Mesenteric fat pad (tissue), 1 donor: ENCODE results near the gene PNPLA6. TPM values are rescaled to one million over a fixed set of nuclear protein-coding genes. Genes with fewer than 3 reads are reported as not detected.
"Not testable (repeated sequence)": the region's sequence is repeated elsewhere in the genome, so short reads cannot be mapped to it uniquely, and the experiment has no call there.

ENCODE experiments used
- DNase-seq: peaks from one replicate; pipeline ENCODE4 v3.0.0-alpha.2; 2020; ENCODE audit warnings: low spot score
- total RNA-seq: library from RNA; stranded (reverse); fragmentation: NEBNext Ultra II Directional; extraction: Animal tissue kit (Norgen Biotek cat#: 25700); gene quantifications from one replicate; pipeline ENCODE4 v1.2.1, GENCODE V29; 2021
- donor health status: DM: yes; HTN: yes; CAD: no.

The PNPLA6 gene
- total RNA-seq, 1 donor from 2014 or later: 84.8 TPM

DNA sequence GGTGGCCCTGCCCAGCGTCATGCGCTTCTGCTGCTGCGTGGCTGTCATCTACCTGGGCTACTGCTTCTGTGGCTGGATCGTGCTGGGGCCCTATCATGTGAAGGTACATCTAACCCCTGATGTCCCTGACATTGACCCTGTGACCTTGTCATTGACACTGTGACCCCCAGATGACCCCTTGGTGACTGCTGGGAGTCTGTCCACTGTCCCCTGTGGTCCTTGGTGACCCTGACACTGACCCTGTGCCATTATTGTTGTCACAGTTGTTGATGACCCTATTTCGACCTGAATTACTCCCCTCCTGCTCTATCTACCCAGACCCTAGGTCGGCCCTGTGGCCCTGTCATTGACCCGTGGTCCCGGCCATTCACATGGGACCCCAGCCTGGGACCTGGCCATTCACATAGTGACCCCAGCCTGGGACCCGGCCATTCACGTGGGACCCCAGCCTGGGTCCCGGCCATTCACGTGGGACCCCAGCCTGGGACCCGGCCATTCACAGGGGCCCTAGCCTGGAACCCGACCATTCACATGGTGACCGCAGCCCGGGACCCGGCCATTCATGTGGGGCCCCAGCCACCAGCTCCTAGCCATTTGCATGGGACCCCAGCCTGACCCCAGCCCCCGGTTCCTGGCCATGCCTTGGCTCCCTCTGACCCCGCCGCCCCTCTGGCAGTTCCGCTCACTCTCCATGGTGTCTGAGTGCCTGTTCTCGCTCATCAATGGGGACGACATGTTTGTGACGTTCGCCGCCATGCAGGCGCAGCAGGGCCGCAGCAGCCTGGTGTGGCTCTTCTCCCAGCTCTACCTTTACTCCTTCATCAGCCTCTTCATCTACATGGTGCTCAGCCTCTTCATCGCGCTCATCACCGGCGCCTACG is 5.7 kb upstream of the PNPLA6 start:
- DNase-seq: no peak

DNA sequence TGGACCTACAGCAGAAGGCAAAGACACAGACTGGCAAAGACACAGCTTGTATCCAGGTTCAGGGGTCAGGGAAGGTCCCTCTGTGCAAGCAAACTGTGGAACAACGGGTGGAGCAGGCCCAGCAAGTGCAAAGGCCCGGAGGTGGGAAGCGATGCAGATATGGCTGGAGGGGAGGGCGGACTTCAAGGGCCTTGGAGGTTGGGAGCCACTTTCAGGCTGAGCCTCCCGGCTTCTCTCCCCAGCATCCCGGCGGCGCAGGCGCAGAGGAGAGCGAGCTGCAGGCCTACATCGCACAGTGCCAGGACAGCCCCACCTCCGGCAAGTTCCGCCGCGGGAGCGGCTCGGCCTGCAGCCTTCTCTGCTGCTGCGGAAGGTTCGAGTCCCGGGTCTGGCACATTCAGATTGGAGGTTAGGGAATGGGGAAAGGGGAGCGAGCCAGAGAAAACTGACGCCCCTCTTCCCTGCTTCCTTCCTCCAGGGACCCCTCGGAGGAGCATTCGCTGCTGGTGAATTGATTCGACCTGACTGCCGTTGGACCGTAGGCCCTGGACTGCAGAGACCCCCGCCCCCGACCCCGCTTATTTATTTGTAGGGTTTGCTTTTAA is 2.1 kb upstream of the PNPLA6 start:
- no peak for DNase-seq

DNA sequence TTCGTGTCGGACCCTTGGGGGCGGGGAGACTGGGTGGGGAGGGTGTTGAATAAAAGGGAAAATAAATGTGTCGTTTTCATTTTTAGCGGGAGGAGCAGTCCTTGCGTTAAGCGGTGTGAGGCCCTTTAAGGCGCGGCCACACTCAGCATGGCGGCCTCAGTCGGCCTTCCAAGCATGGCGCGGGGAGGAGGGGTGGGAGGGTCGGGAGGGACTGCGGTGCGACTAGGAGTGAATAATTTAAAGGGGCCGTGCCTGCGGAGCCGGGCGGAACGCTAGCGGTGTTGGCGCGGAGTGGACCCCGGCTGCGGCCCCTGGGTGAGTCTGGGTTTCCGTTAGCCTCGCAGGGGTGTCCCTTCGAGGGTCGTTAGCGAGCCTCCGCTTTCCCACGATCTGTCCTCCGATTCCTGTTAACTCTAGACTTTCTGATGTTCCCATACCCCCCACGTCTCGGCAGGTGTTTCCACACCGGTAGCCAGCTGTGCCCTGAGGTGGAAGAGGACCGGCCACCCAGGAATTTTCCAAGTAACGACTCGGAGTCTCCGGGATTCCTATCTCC is 1.5 kb upstream of the PNPLA6 start:
- no peak for DNase-seq

DNA sequence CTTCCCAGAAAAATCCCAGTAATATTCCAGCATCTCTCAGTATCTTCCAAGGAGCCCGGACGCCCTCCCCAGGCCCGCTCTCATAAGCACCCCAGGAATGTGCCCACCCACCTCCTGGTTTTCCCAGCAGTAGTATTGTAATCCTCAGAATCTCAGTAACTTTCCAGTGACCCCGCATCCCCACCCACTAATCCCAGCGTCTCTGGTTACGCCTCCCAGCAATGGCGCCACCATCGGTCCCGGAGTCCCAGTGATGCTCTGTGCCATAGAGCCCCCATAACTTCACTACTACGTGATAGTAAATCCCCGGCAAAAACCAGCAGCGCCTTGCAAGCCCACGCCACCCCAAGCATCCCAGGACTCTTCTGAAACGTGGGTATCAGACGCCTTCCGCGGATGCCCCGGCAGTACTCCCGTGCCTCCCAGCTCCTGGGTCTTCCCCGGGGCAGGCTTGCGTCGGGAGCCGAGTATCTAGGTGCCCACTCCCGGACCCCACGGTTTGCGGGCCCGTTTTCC is 928 bp upstream of the PNPLA6 start:
- DNase-seq: no peak

DNA sequence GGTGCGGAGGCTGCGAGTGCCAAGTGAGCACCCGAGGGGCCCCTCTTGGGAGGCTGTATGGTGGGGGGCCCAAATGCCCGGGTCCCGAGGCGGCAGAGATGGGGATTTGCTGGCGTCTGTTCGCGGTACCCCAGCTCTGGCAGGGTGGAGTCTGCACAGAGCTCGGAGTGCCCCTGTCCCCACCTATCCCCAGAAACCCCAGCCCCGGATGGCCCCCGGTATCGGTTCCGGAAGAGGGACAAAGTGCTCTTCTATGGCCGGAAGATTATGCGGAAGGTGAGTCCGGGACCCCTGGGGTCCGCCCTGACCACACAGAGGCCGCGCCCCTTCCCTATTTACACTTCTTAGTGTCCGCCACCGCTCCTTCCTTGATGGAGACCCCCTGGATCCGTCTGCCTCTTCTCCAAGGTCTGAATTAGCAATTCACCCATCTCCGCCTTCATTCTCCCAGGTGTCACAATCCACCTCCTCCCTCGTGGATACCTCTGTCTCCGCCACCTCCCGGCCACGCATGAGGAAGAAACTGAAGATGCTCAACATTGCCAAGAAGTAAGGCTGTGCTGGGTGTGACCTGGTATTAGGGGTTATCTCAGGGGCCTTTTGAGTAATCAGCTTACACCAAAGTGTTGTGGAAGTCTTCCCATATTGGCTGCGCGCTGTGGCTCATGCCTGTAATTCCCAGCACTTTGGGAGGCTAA is 630 bp downstream of the PNPLA6 start:
- DNase-seq: no peak

DNA sequence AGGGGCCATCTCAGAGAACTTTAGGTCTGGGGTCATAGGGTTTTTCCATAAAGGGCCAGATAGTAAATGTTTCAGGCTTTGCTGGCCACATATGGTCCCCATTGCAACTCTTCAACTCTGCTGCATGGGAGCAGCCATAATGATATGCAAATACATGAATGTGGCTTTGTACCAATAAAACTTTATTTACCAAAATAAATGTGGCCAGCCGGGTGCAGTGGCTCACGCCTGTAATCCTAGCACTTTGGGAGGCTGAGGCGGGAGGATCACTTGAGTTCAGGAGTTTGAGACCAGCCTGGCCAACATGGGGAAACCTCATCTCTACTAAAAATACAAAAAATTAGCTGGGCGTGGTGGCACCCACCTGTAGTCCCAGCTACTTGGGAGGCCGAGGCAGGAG is 3.5 kb downstream of the PNPLA6 start:
- not testable (repeated sequence) for DNase-seq

DNA sequence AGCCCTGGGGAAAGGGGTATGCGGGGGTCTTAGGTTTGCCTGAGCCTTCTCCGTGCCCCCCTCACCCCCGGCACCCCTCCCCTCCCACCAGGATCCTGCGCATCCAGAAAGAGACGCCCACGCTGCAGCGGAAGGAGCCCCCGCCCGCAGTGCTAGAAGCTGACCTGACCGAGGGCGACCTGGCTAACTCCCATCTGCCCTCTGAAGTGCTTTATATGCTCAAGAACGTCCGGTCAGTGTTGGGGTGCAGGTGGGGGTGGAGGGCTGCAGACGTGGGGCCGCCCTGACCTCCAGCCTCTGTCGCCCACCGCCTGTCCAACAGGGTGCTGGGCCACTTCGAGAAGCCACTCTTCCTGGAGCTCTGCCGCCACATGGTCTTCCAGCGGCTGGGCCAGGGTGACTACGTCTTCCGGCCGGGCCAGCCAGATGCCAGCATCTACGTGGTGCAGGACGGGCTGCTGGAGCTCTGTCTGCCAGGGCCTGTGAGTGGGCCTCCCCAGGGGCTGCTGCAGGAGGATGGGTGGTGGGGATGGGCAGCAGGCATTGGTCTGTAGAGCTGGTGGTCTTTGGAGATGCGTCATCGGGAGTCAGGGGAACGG is 4.4 kb downstream of the PNPLA6 start:
- no peak for DNase-seq

DNA sequence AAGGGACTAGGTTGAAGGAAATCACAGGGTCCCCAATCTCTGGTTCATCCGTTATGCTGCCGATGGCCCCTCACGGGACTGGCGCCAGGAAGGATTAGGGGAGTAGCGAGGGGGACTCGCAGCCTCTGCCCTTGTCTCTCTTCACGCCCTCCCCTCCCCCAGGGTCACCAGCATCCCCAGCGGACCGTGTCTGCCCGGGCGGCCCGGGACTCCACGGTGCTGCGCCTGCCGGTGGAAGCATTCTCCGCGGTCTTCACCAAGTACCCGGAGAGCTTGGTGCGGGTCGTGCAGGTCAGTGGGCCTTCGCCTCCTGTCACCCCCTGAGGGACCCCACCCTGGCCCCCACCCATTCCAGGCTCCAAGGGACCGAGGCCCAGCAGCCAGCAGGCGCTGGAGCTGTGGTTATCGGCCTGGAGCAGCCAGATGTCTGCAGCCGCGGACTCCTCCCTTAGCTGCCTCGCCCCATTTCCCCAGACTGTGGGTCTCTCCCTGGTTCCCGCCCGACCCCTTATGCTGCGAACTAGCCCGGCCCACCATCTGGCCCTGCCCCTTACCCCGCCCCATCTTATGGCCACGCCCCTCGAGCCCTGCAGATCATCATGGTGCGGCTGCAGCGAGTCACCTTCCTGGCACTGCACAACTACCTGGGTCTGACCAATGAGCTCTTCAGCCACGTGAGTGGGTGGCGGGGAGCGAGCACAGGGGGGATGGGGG is 5.4 kb downstream of the PNPLA6 start:
- DNase-seq: no peak

DNA sequence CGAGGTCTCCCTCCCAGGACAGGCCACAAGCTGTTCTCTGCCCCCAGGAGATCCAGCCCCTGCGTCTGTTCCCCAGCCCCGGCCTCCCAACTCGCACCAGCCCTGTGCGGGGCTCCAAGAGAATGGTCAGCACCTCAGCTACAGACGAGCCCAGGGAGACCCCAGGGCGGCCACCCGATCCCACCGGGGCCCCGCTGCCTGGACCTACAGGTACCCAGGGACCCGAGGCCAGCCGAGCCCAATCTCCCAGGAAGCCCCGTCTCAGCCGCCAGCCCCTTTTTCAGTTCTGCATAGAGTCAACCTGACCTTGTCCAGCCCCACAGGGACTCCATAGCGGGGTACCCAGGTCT is 5.9 kb downstream of the PNPLA6 start:
- DNase-seq: no peak

DNA sequence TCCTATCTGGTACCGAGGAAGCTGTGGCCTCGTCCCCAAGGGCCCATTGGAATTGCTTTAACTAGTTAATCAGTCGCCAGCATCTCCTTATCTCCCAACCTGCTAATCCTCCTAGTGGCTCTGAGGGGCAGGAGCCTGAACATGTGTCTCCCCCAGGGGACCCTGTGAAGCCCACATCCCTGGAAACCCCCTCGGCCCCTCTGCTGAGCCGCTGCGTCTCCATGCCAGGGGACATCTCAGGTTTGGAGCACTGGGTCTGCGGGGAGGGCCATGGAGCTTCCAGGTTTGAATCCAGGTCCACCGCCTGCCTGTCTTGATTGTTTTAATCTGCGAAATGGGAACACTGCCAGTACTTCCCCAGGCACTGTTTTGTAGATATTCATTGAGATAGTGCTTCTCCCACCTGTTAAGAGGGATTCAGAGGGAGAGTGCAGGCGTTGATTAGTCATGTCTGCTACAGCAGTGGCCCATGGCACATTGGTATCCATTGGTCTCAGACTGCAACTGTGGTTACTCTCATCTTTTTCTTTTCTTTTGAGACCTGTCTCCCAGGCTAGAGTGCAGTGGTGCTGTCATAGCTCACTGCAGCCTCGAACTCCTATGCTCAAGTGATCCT is 6.4 kb downstream of the PNPLA6 start:
- no peak for DNase-seq

DNA sequence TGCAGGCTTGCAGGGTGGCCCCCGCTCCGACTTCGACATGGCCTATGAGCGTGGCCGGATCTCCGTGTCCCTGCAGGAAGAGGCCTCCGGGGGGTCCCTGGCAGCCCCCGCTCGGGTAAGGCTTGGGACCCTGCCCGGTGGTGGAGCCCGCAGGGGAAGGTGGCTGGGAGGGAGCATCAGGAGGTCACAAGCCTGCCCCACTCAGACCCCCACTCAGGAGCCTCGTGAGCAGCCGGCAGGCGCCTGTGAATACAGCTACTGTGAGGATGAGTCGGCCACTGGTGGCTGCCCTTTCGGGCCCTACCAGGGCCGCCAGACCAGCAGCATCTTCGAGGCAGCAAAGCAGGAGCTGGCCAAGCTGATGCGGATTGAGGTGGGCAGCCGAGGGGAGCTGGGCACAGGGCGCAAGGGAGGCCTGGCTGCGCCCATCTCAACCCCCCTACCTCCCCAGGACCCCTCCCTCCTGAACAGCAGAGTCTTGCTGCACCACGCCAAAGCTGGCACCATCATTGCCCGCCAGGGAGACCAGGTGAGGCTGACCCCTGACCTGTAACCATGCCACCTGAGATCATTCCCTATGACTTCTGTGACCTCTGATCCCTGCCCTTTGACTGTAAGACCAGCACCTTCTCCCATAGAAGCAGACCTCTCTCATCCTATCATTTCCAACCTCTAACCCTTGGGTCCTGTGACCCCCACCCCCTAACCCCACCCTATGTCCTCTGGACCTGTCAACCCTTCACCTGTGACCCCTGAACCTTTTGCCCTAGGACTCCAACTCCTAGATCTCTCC is 7.2 kb downstream of the PNPLA6 start:
- DNase-seq: no peak

DNA sequence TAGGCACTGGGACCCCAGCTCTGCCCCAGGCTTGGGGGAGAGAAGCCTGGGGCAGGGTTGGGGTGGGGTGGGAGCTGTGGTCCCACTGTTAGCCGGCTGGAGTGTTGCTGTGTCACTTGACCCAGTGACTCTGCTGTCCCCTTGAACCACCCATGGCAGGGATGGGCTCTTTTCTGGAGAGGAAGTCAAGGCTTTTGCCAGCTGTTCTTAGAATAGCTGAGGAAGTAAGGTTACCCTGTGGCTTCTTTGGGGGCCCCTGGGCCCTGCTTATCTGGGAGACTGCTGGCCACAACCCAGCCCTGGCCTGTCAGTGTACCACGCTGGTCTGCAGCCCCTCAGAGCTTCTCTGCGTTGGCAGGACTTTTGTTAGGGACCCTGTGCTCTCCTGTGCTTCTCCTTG is 9.1 kb downstream of the PNPLA6 start:
- no peak for DNase-seq

DNA sequence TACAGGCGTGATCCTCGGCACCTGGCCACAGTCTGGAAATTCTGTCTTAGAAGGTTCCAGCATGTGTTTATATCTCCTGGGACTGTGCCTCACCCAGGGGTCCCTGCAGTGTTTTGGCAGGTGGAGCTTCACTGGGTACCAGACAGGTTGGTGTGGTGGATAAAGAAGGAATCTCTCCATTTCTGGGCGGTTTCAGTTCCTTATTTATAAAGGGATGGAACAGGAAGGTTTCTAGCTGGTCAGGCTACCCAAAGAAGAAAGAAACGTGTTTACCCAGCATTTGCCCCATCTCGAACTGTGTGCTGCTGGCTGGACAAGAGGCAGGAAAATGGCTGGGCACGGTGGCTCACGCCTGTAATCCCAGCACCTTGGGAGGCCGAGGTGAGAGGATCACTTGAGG is 9.8 kb downstream of the PNPLA6 start:
- no peak for DNase-seq

DNA sequence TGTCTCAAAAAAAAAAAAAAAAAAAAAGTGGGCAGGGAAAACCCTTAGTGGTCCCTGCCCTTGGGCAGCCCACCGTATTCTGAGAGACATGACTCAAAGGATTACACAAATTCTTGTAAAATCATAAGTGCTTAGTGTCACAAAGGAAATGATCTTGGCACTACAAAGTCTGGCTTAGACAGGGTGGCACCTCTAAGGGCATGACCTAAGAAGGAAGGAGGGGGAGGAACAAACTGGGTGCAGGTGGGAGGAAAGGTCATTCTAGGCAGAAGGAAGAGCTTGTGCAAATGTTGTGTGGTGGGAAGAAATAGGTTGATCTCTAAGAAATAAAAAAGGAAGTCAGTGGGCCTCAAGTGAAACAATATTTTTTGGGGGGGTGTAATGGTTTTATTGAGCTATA is 10.4 kb downstream of the PNPLA6 start:
- DNase-seq: no peak

DNA sequence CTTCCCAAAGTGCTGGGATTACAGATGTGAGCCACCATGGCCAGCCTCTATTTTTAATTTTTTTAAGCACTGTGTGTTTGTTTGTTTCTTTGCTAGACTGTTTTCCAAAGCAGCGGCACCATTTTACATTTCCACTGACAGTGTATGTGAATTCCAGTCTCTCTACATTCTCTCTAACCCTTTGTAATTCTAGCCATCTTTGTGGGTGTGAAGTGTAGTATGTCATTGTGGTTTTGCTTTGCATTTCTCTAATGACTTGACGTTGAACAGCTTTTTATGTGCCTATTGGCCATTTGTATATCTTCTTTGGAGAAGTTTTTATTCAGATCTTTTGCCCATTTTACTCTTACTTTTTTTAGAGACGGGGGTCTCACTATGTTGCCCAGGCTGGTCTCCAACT is 11.6 kb downstream of the PNPLA6 start:
- DNase-seq: no peak

DNA sequence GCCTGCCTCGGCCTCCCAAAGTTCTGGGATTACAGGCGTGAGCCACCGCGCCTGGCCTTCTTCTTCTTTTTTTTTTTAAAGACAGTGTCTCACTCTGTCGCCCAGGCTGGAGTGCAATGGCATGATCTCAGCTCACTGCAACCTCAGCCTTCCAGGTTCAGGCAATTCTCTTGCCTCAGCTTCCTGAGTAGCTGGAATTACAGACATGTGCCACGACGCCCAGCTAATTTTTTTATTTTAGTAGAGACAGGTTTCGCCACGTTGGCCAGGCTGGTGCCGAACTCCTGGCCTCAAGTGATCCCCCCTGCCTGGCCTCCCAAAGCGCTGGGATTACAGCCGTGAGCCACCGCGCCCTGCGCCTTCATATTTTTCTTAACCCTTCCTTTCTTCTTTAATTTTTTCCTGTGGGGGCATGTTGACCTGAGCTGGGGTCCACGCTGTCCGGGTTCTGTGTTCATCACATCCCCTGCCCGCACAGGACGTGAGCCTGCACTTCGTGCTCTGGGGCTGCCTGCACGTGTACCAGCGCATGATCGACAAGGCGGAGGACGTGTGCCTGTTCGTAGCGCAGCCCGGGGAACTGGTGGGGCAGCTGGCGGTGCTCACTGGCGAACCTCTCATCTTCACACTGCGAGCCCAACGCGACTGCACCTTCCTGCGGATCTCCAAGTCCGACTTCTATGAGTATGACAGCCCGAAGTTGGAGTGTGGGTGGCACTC is 14.1 kb downstream of the PNPLA6 start:
- no peak for DNase-seq

DNA sequence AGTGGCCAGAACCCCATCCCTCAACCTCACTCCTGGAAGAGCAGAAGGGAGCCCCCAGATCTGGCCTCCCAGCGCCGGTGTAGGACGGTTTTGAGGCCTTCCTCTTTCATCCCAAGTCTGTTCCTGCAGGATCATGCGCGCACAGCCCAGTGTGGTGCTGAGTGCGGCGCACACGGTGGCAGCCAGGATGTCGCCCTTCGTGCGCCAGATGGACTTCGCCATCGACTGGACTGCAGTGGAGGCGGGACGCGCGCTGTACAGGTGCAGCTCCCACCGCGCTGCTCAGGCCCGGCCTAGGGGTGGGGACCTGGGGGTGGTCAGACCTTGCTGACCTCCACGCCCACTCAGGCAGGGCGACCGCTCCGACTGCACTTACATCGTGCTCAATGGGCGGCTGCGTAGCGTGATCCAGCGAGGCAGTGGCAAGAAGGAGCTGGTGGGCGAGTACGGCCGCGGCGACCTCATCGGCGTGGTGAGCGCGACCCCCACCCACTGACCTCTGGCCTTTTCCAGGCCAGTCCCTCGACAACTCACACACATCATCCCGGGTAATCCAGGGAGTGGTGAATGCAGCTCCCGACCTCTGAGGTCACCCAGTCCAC is 14.8 kb downstream of the PNPLA6 start:
- no peak for DNase-seq

DNA sequence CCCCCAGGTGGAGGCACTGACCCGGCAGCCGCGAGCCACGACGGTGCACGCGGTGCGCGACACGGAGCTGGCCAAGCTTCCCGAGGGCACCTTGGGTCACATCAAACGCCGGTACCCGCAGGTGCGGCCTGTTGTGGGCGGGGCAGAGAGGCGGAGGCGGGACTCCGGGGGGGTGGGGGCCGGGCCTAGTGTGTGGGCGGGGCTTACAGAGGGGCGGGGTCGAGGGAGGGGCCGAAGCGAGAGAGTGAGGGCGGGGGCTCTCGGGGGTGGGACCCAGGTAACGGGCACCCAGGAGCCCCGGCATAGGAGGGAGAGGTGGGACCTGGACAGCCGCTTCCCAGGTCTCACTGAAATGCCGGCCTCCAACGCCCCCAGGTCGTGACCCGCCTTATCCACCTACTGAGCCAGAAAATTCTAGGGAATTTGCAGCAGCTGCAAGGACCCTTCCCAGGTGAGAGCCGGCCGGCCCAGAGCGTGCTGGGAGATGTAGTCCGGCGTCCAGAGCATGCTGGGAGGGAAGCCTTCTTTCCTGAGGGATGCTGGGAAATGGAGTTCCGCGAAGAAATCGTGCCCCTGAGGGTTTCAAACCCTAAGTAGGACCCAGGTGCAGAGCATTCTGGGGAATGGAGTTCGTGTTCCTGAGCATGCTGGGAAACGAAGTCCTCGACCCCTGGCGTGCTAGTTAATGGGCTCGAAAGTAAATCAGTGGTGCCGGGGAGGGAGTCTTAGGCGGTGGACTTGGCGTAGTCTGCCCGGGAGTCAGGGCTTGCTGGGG is 15.7 kb downstream of the PNPLA6 start:
- DNase-seq: no peak
